Endodermal cell (in vitro differentiated cells): ENCODE data around the gene SCARF1. TPM values are rescaled to one million over a fixed set of nuclear protein-coding genes. Genes with fewer than 3 reads are reported as not detected.

Experiments
- DNase-seq: peaks from one replicate; pipeline ENCODE4 v3.0.0-alpha.2; 2017
- H3K27ac ChIP-seq: 2 replicates; pipeline ENCODE4 v1.5.1; 2013; ENCODE audit warnings: mild to moderate bottlenecking, low read depth, low read length, moderate library complexity
- H3K27me3 ChIP-seq: 2 replicates; pipeline ENCODE4 v1.6.1; 2013; ENCODE audit warnings: mild to moderate bottlenecking, low read length, moderate library complexity; ENCODE audit not compliant: insufficient read depth, control insufficient read depth, poor library complexity, severe bottlenecking
- H3K36me3 ChIP-seq: 2 replicates; pipeline ENCODE4 v1.7.0; 2013; ENCODE audit warnings: mild to moderate bottlenecking, low read length, moderate library complexity; ENCODE audit not compliant: control insufficient read depth, insufficient read depth
- H3K4me1 ChIP-seq: one replicate; pipeline ENCODE4 v1.7.0; 2013; ENCODE audit warnings: low read length; ENCODE audit not compliant: control insufficient read depth, insufficient read depth
- H3K4me3 ChIP-seq: 2 replicates; pipeline ENCODE4 v1.5.1; 2013; ENCODE audit warnings: mild to moderate bottlenecking, low read length, moderate library complexity
- H3K9ac ChIP-seq: 2 replicates; pipeline ENCODE4 v1.6.1; 2013; ENCODE audit warnings: mild to moderate bottlenecking, low read length, moderate library complexity; ENCODE audit not compliant: poor library complexity, severe bottlenecking; ENCODE audit errors: extremely low read depth
- H3K9me3 ChIP-seq: 2 replicates; pipeline ENCODE4 v1.6.1; 2013; ENCODE audit warnings: mild to moderate bottlenecking, low read length, moderate library complexity; ENCODE audit not compliant: control insufficient read depth
- H3K27ac Mint-ChIP-seq: 2 replicates; pipeline ENCODE4 v1.8.0; 2020; ENCODE audit warnings: mixed read lengths
- H3K27me3 Mint-ChIP-seq: 2 replicates; pipeline ENCODE4 v1.8.0; 2021; ENCODE audit warnings: mild to moderate bottlenecking, mixed read lengths; ENCODE audit not compliant: insufficient read depth
- H3K36me3 Mint-ChIP-seq: 2 replicates; pipeline ENCODE4 v1.8.0; 2020; ENCODE audit warnings: low read depth, mixed read lengths
- H3K4me1 Mint-ChIP-seq: 2 replicates; pipeline ENCODE4 v1.8.0; 2020; ENCODE audit warnings: mixed read lengths
- H3K4me3 Mint-ChIP-seq: 2 replicates; pipeline ENCODE4 v1.8.0; 2020; ENCODE audit warnings: mild to moderate bottlenecking, moderate library complexity, mixed read lengths
- H3K9me3 Mint-ChIP-seq: 2 replicates; pipeline ENCODE4 v1.8.0; 2020; ENCODE audit warnings: mild to moderate bottlenecking, mixed read lengths
- WGBS, 2 experiments: methylation state at CpG; one replicate each; pipeline versions ENCODE4 v1.1.5 to v1.1.7; 2013; ENCODE audit warnings: missing lambda C conversion rate in 2 of 2, mixed read lengths in 1 of 2; ENCODE audit not compliant: insufficient coverage in 1 of 2, insufficient read length in 1 of 2; 5-methylcytosine and 5-hydroxymethylcytosine counted together
- total RNA-seq, 2 donors: library from RNA; stranded (reverse); fragmentation: NEBNext Ultra II Directional in 1 of 2; extraction: Animal tissue kit (Norgen Biotek cat#: 25700) in 1 of 2; gene quantifications; 2 replicates in 1 of 2; 3 replicates in 1 of 2; pipeline ENCODE4 v1.2.1, GENCODE V29; 2021
- TF ChIP-seq, protein P1 (sequence below): fragments of 200-600 bp; sonication (generic); conservative IDR thresholded peaks from 2 replicates; pipeline ENCODE4 v1.5.0; 2021; ENCODE audit warnings: antibody characterized with exemption, mild to moderate bottlenecking

The SCARF1 gene
- total RNA-seq, 2 donors from 2014 or later = 0.75 to 0.89 TPM

GRCh38 chr17:1616101-1616500 lies 29.4 kb downstream of the SCARF1 start:
- no peak overlapping the region for H3K9ac ChIP-seq
- H3K36me3 Mint-ChIP-seq = peaks cover 13% of the 10 kb centered on the region
- no peak overlapping the region for H3K4me3 ChIP-seq
- H3K4me3 Mint-ChIP-seq = no peak overlapping the region
- H3K4me1 Mint-ChIP-seq = peaks cover 6% of the 10 kb centered on the region
- WGBS, 2 experiments = 91 to 93% methylated on average over 10 to 13 of the region's 13 CpGs
- H3K36me3 ChIP-seq = no peaks in the 10 kb centered on the region
- no peaks in the 10 kb centered on the region for H3K9me3 Mint-ChIP-seq
- no peaks in the 10 kb centered on the region for H3K27me3 Mint-ChIP-seq
- H3K27ac Mint-ChIP-seq = no peak overlapping the region
- H3K27me3 ChIP-seq = no peaks in the 10 kb centered on the region
- no peaks in the 10 kb centered on the region for H3K4me1 ChIP-seq
- no peak for DNase-seq
- H3K9me3 ChIP-seq = no peaks in the 10 kb centered on the region
- H3K27ac ChIP-seq = no peak overlapping the region
- TF ChIP-seq, protein P1, sequence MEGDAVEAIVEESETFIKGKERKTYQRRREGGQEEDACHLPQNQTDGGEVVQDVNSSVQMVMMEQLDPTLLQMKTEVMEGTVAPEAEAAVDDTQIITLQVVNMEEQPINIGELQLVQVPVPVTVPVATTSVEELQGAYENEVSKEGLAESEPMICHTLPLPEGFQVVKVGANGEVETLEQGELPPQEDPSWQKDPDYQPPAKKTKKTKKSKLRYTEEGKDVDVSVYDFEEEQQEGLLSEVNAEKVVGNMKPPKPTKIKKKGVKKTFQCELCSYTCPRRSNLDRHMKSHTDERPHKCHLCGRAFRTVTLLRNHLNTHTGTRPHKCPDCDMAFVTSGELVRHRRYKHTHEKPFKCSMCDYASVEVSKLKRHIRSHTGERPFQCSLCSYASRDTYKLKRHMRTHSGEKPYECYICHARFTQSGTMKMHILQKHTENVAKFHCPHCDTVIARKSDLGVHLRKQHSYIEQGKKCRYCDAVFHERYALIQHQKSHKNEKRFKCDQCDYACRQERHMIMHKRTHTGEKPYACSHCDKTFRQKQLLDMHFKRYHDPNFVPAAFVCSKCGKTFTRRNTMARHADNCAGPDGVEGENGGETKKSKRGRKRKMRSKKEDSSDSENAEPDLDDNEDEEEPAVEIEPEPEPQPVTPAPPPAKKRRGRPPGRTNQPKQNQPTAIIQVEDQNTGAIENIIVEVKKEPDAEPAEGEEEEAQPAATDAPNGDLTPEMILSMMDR = no peak

DNA sequence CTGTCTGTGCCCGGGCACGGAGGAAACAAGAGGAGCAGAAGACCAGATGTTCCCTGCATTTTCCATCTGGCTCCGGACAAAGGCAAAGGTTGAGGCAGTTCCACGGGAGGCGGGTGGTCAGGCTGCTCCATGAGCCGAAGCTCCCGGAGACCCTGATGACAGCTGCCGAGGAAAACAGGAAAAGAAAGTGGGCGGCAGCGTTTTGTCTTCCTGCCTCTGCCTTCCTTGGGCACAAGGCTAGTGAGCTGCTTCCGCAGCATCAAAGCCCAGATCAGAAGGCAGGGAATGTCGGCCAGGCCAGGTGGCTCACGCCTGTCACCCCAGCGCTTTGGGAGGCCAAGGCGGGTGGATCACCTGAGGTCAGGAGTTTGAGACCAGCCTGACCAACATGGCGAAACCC lies 33.1 kb downstream of the SCARF1 start:
- no peaks in the 10 kb centered on the region for H3K4me1 ChIP-seq
- no peaks in the 10 kb centered on the region for H3K9me3 ChIP-seq
- H3K4me3 ChIP-seq = no peak overlapping the region
- peaks cover 4% of the 10 kb centered on the region for H3K27me3 Mint-ChIP-seq
- no peak overlapping the region for H3K9ac ChIP-seq
- H3K4me1 Mint-ChIP-seq = no peaks in the 10 kb centered on the region
- no peak overlapping the region for H3K27ac Mint-ChIP-seq
- no peak overlapping the region for H3K4me3 Mint-ChIP-seq
- no peaks in the 10 kb centered on the region for H3K36me3 ChIP-seq
- no peaks in the 10 kb centered on the region for H3K9me3 Mint-ChIP-seq
- no peaks in the 10 kb centered on the region for H3K27me3 ChIP-seq
- peaks cover 17% of the 10 kb centered on the region for H3K36me3 Mint-ChIP-seq
- 90 to 94% methylated on average over 15 to 16 of the region's 16 CpGs for WGBS, 2 experiments
- TF ChIP-seq, protein P1 = no peak
- no peak overlapping the region for H3K27ac ChIP-seq
- no peak for DNase-seq

GRCh38 chr17:1611715-1612114 lies 33.8 kb downstream of the SCARF1 start:
- Mint-ChIP-seq H3K4me3 (no peak overlapping the region), H3K4me1 (no peaks in the 10 kb centered on the region), H3K36me3 (peaks cover 17% of the 10 kb centered on the region), H3K27ac (no peak overlapping the region), H3K27me3 (peaks cover 9% of the 10 kb centered on the region), H3K9me3 (no peaks in the 10 kb centered on the region)
- no peaks in the 10 kb centered on the region for H3K36me3 ChIP-seq
- no peaks in the 10 kb centered on the region for H3K4me1 ChIP-seq
- TF ChIP-seq, protein P1 = no peak
- H3K9me3 ChIP-seq = no peaks in the 10 kb centered on the region
- H3K9ac ChIP-seq = no peak overlapping the region
- no peak overlapping the region for H3K4me3 ChIP-seq
- no peak overlapping the region for H3K27ac ChIP-seq
- no peak for DNase-seq
- WGBS, 2 experiments = 93 to 98% methylated on average over 8 to 10 of the region's 10 CpGs
- H3K27me3 ChIP-seq = no peaks in the 10 kb centered on the region
